ENCODE results near the gene TMEM95. TPM values are rescaled to one million over a fixed set of nuclear protein-coding genes. Genes with fewer than 3 reads are reported as not detected.

Gene TMEM95
- total RNA-seq, 1 experiment from 2014 or later, result not detected

DNA sequence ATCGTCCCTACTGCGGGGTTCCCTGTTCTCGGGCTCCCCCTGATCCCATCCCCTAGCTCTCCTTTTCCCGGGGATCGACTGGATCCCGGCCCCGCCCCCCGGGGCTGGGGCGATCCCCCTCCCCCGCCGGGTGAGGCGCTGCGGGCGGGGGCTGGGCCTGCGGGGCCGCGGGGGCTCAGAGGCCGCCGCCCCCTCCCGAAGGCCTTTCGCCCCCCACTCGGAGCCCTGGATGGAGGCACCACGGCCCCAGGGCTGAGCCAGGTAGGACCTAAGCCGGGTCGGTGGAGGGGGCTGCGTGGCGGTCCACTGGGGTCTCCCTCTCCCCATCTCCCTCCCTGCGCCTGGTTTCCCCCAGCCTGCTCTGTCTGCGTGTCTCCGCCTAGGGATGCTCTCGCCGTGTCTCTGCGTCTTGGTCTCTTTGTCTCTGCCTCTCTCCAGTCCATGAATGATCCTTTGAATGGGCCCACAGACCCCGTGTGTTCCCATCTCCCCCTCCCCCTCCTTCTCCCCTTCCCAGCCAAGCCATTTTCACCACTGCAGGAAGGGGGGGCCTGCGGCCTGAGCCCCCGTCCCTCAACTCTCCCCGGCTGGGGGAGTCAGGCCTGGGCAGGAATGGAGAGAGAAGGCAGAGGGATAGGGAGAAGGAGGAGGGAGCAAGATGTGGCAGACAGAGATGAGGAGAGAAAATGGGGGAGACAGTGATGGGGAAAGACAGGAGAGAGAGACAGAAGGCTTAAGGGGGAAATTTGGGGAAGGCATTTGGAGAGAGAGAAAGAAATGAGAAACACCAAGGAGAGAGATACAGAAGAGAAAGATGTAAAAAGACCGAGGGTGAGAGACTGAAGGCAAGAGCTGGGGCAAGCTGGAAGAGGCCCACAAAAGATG, 50.6 kb downstream of the TMEM95 start:
- DNase-seq, result no peak
- CTCF ChIA-PET, result no interaction called here
- no peak for TF ChIP-seq CTCF (IDR thresholded peaks at IDR 0.05; ENCODE audit: unreplicated experiment)
- H3K27ac Mint-ChIP-seq (ENCODE audit: unreplicated experiment), result peak overlapping the region; percentile 23
- H3K4me3 Mint-ChIP-seq (ENCODE audit: low read depth, unreplicated experiment), result peak overlapping the region; percentile 76
- peaks cover 9% of the 10 kb centered on the region for H3K4me1 Mint-ChIP-seq (ENCODE audit: low read depth, unreplicated experiment)
- H3K27me3 Mint-ChIP-seq (ENCODE audit: unreplicated experiment), result peaks cover 17% of the 10 kb centered on the region
- H3K36me3 Mint-ChIP-seq (ENCODE audit: insufficient read depth, unreplicated experiment), result peaks cover 39% of the 10 kb centered on the region
- no peaks in the 10 kb centered on the region for H3K9me3 Mint-ChIP-seq (ENCODE audit: low read depth, unreplicated experiment)
- intact Hi-C loops (cut with micrococcal nuclease; ENCODE audit: unreplicated experiment), result no loop called here
- BruUV-seq (replicated peaks), result no TSS peak

- CTCF ChIA-PET, result no interaction called here
- BruUV-seq (replicated peaks), result no TSS peak
- H3K4me1 Mint-ChIP-seq (ENCODE audit: low read depth, unreplicated experiment), result peaks cover 9% of the 10 kb centered on the region
These were observed 51.4 kb downstream of the TMEM95 start for GRCh38 chr17:7406235-7406825.

More at GRCh38 chr17:7406235-7406825, 51.4 kb downstream of the TMEM95 start:
- no peak for DNase-seq
- Mint-ChIP-seq H3K4me3 (ENCODE audit: low read depth, unreplicated experiment) (peak overlapping the region; percentile 76), H3K27ac (ENCODE audit: unreplicated experiment) (peak overlapping the region; percentile 23), H3K27me3 (ENCODE audit: unreplicated experiment) (peaks cover 17% of the 10 kb centered on the region), H3K36me3 (ENCODE audit: insufficient read depth, unreplicated experiment) (peaks cover 38% of the 10 kb centered on the region), H3K9me3 (ENCODE audit: low read depth, unreplicated experiment) (no peaks in the 10 kb centered on the region)
- intact Hi-C loops (cut with micrococcal nuclease; ENCODE audit: unreplicated experiment), result no loop called here
- TF ChIP-seq CTCF (IDR thresholded peaks at IDR 0.05; ENCODE audit: unreplicated experiment), result no peak

Other genes with a start within 250 kb of the TMEM95 start
- gene ASGR2, start 240.3 kb upstream of the TMEM95 start, total RNA-seq (2022), result not detected in 2 replicates
- 0.26 TPM in 1 of 2 replicates, not detected in the other for gene ASGR1, start 175.8 kb upstream of the TMEM95 start, total RNA-seq (2022)
- 2.0 and 4.6 TPM in 2 replicates for gene DLG4, start 135.3 kb upstream of the TMEM95 start, total RNA-seq (2022)
- 552 and 615 TPM in 2 replicates for gene ACADVL, start 135.2 kb upstream of the TMEM95 start, total RNA-seq (2022)
- 44.8 and 45.7 TPM in 2 replicates for gene DVL2, start 120.6 kb upstream of the TMEM95 start, total RNA-seq (2022)
- 30.2 and 31.6 TPM in 2 replicates for gene PHF23, start 115.7 kb upstream of the TMEM95 start, total RNA-seq (2022)
- gene GABARAP, start 112.7 kb upstream of the TMEM95 start, total RNA-seq (2022), result 183 and 188 TPM in 2 replicates
- gene CTDNEP1, start 103.4 kb upstream of the TMEM95 start, total RNA-seq (2022), result 85.2 and 85.3 TPM in 2 replicates
- 20.3 and 21.3 TPM in 2 replicates for gene ELP5, start 102.9 kb upstream of the TMEM95 start, total RNA-seq (2022)
- gene CLDN7, start 92.7 kb upstream of the TMEM95 start, total RNA-seq (2022), result 266 and 314 TPM in 2 replicates
- gene SLC2A4, start 73.4 kb upstream of the TMEM95 start, total RNA-seq (2022), result 0.19 and 0.20 TPM in 2 replicates
- gene YBX2, start 60.5 kb upstream of the TMEM95 start, total RNA-seq (2022), result 0.24 and 0.49 TPM in 2 replicates
- gene EIF5A, start 47.5 kb upstream of the TMEM95 start, total RNA-seq (2022), result 608 and 648 TPM in 2 replicates
- gene GPS2, start 39.8 kb upstream of the TMEM95 start, total RNA-seq (2022), result 59.6 and 61.1 TPM in 2 replicates
- gene NEURL4, start 25.8 kb upstream of the TMEM95 start, total RNA-seq (2022), result 31.9 and 33.0 TPM in 2 replicates
- 4.1 TPM in 1 of 2 replicates, not detected in the other for gene ACAP1, start 18.6 kb upstream of the TMEM95 start, total RNA-seq (2022)
- 8.5 and 9.9 TPM in 2 replicates for gene KCTD11, start 3.0 kb upstream of the TMEM95 start, total RNA-seq (2022)
- gene TNK1, start 25.9 kb downstream of the TMEM95 start, total RNA-seq (2022), result 7.0 and 8.6 TPM in 2 replicates
- gene PLSCR3, start 39.4 kb downstream of the TMEM95 start, total RNA-seq (2022), result 21.9 and 26.3 TPM in 2 replicates
- 47.8 and 51.5 TPM in 2 replicates for gene TMEM256, start 48.9 kb downstream of the TMEM95 start, total RNA-seq (2022)
- 13.9 and 14.6 TPM in 2 replicates for gene NLGN2, start 52.7 kb downstream of the TMEM95 start, total RNA-seq (2022)
- not detected in 2 replicates for gene SPEM1, start 65.2 kb downstream of the TMEM95 start, total RNA-seq (2022)
- not detected in 2 replicates for gene SPEM2, start 70.5 kb downstream of the TMEM95 start, total RNA-seq (2022)
- gene SPEM3, start 73.7 kb downstream of the TMEM95 start, total RNA-seq (2022), result not detected in 2 replicates
- 8.5 TPM in 2 replicates for gene TMEM102, start 80.3 kb downstream of the TMEM95 start, total RNA-seq (2022)
- gene FGF11, start 84.4 kb downstream of the TMEM95 start, total RNA-seq (2022), result 1.2 and 2.1 TPM in 2 replicates
- 2.4 and 3.0 TPM in 2 replicates for gene CHRNB1, start 89.9 kb downstream of the TMEM95 start, total RNA-seq (2022)
- 27.2 and 28.1 TPM in 2 replicates for gene ZBTB4, start 124.5 kb downstream of the TMEM95 start, total RNA-seq (2022)
- not detected in 2 replicates for gene SLC35G6, start 126.3 kb downstream of the TMEM95 start, total RNA-seq (2022)
- gene POLR2A, start 129.2 kb downstream of the TMEM95 start, total RNA-seq (2022), result 89.0 and 99.3 TPM in 2 replicates
- gene TNFSF12, start 193.9 kb downstream of the TMEM95 start, total RNA-seq (2022), result 7.7 and 8.4 TPM in 2 replicates
- 19.7 and 25.7 TPM in 2 replicates for gene TNFSF13, start 203.6 kb downstream of the TMEM95 start, total RNA-seq (2022)
- gene SENP3, start 206.8 kb downstream of the TMEM95 start, total RNA-seq (2022), result 52.0 and 54.3 TPM in 2 replicates
- 28.6 and 50.0 TPM in 2 replicates for gene CD68, start 224.5 kb downstream of the TMEM95 start, total RNA-seq (2022)
- gene MPDU1, start 228.7 kb downstream of the TMEM95 start, total RNA-seq (2022), result 34.6 and 36.3 TPM in 2 replicates
- gene SOX15, start 234.9 kb downstream of the TMEM95 start, total RNA-seq (2022), result not detected in 2 replicates